H1 (cell line): ENCODE measurements around the gene FSIP1. TPM values are rescaled to one million over a fixed set of nuclear protein-coding genes. Genes with fewer than 3 reads are reported as not detected.

ENCODE experiments used
- CTCF ChIA-PET: fragments of 300-600 bp; sonication (Branson Sonifier 250); formaldehyde crosslinking; loops from one replicate; lab custom pipeline; 2021; ENCODE audit not compliant: partially characterized antibody; lab: Charles Lee
- POLR2A ChIA-PET: fragments of 300-600 bp; sonication (Branson Sonifier 250); formaldehyde crosslinking; loops from one replicate; lab custom pipeline; 2021; ENCODE audit warnings: inconsistent platforms; ENCODE audit not compliant: partially characterized antibody; lab: Charles Lee
- DNase-seq, 2 experiments: peaks; one replicate each; pipeline versions ENCODE4 v3.0.0 to v3.0.0-alpha.2; 2010 to 2022; ENCODE audit warnings: low spot score in 2 of 2, low read depth in 1 of 2, mixed read lengths in 1 of 2
- FAIRE-seq: peaks from 2 replicates; lab custom pipeline; 2011; peaks lifted over from hg19 to GRCh38; lab: Jason Lieb, UNC
- H2AFZ ChIP-seq: 2 replicates; pipeline ENCODE4 v1.8.1; 2012; ENCODE audit warnings: low read length, inconsistent platforms
- H2AK5ac ChIP-seq: 2 replicates; pipeline ENCODE4 v1.6.1; 2013; ENCODE audit warnings: low read depth, low read length
- H2BK120ac ChIP-seq: replicated peaks from 2 replicates; pipeline ENCODE3; 2013; ENCODE audit warnings: low read depth, low read length, inconsistent platforms
- H2BK12ac ChIP-seq: 2 replicates; pipeline ENCODE4 v1.6.1; 2013; ENCODE audit warnings: low read depth, low read length
- H2BK15ac ChIP-seq: 2 replicates; pipeline ENCODE4 v1.6.1; 2013; ENCODE audit warnings: low read length
- H2BK20ac ChIP-seq: 2 replicates; pipeline ENCODE4 v1.6.1; 2013; ENCODE audit warnings: low read length
- H2BK5ac ChIP-seq: 2 replicates; pipeline ENCODE4 v1.6.1; 2013; ENCODE audit warnings: low read depth, low read length
- H3K14ac ChIP-seq: 2 replicates; pipeline ENCODE4 v1.6.1; 2013; ENCODE audit warnings: inconsistent platforms; ENCODE audit not compliant: insufficient read length
- H3K18ac ChIP-seq: 2 replicates; pipeline ENCODE4 v1.6.1; 2013; ENCODE audit warnings: low read length; ENCODE audit errors: extremely low read depth
- H3K23ac ChIP-seq: 2 replicates; pipeline ENCODE4 v1.6.1; 2013; ENCODE audit warnings: inconsistent platforms; ENCODE audit not compliant: insufficient read length
- H3K23me2 ChIP-seq: 2 replicates; pipeline ENCODE4 v1.6.1; 2013; ENCODE audit warnings: low read depth, low read length
- H3K27ac ChIP-seq: 2 replicates; pipeline ENCODE4 v1.6.1; 2011; ENCODE audit warnings: low read depth, low read length, inconsistent platforms
- H3K27me3 ChIP-seq, 4 experiments: replicated peaks in 1 of 4; 1 replicate in 1 of 4; 2 replicates in 3 of 4; pipeline versions ENCODE4 v1.6.1 to v1.8.1; 2011 to 2013; ENCODE audit warnings: low read length in 3 of 4, mild to moderate bottlenecking in 3 of 4, inconsistent platforms in 2 of 4, mixed read lengths in 2 of 4, moderate library complexity in 1 of 4; ENCODE audit not compliant: control insufficient read depth in 3 of 4, insufficient read depth in 3 of 4; ENCODE audit errors: extremely low read depth in 1 of 4
- H3K36me3 ChIP-seq, 4 experiments: 2 replicates each; pipeline versions ENCODE4 v1.6.1 to v1.8.1; 2011 to 2013; ENCODE audit warnings: mild to moderate bottlenecking in 4 of 4, low read length in 3 of 4, moderate library complexity in 2 of 4, control low read depth in 1 of 4, inconsistent platforms in 1 of 4; ENCODE audit not compliant: insufficient read depth in 4 of 4, control insufficient read depth in 2 of 4
- H3K4ac ChIP-seq: replicated peaks from 2 replicates; pipeline ENCODE3; 2013; ENCODE audit warnings: low read length, low read depth, mixed read lengths, inconsistent platforms; ENCODE audit not compliant: insufficient read length
- H3K4me1 ChIP-seq, 4 experiments: replicated peaks in 1 of 4; 1 replicate in 1 of 4; 2 replicates in 3 of 4; pipeline versions ENCODE4 v1.6.1 to v1.8.1; 2011 to 2013; ENCODE audit warnings: low read length in 3 of 4, inconsistent platforms in 2 of 4, mixed read lengths in 1 of 4; ENCODE audit not compliant: insufficient read depth in 4 of 4, control insufficient read depth in 3 of 4
- H3K4me2 ChIP-seq, 2 experiments: 2 replicates each; pipeline versions ENCODE4 v1.6.1 to v1.8.1; 2011 to 2013; ENCODE audit warnings: low read depth in 2 of 2, low read length in 2 of 2, control low read depth in 1 of 2, inconsistent platforms in 1 of 2, mild to moderate bottlenecking in 1 of 2; ENCODE audit not compliant: insufficient read depth in 1 of 2
- H3K4me3 ChIP-seq, 4 experiments: fragments of 200-600, 300-600 bp in 1 of 4; sonication (generic), shearing (Covaris generic), sonication (Bioruptor Twin) in 1 of 4; 2 replicates each; pipeline versions ENCODE4 v1.5.1 to v1.8.1; 2011 to 2016; ENCODE audit warnings: low read length in 4 of 4, low read depth in 3 of 4, control low read depth in 2 of 4, inconsistent platforms in 2 of 4, mild to moderate bottlenecking in 2 of 4, mixed read lengths in 1 of 4, moderate library complexity in 1 of 4; ENCODE audit not compliant: insufficient read depth in 2 of 4; ENCODE audit errors: extremely low read depth in 1 of 4
- H3K56ac ChIP-seq: replicated peaks from 2 replicates; pipeline ENCODE3; 2013; ENCODE audit warnings: low read depth, mild to moderate bottlenecking, mixed read lengths, low read length, inconsistent platforms; ENCODE audit not compliant: insufficient read length
- H3K79me1 ChIP-seq: 2 replicates; pipeline ENCODE4 v1.6.1; 2013; ENCODE audit warnings: low read depth, low read length, control low read depth
- H3K79me2 ChIP-seq, 2 experiments: 2 replicates each; pipeline versions ENCODE4 v1.6.1 to v1.8.1; 2012 to 2013; ENCODE audit warnings: low read length in 2 of 2, mild to moderate bottlenecking in 2 of 2, inconsistent platforms in 1 of 2; ENCODE audit not compliant: insufficient read depth in 2 of 2, control insufficient read depth in 1 of 2
- H3K9ac ChIP-seq, 4 experiments: replicated peaks in 1 of 4; 1 replicate in 1 of 4; 2 replicates in 3 of 4; pipeline versions ENCODE4 v1.6.1 to v1.8.1; 2011 to 2013; ENCODE audit warnings: low read depth in 3 of 4, low read length in 3 of 4, control low read depth in 2 of 4, mild to moderate bottlenecking in 2 of 4, moderate library complexity in 2 of 4, inconsistent platforms in 1 of 4; ENCODE audit errors: extremely low read depth in 1 of 4
- H3K9me3 ChIP-seq, 2 experiments: 2 replicates each; pipeline versions ENCODE4 v1.6.1 to v1.8.1; 2012 to 2013; ENCODE audit warnings: mild to moderate bottlenecking in 2 of 2, moderate library complexity in 2 of 2, control low read depth in 1 of 2, inconsistent platforms in 1 of 2, low read depth in 1 of 2, low read length in 1 of 2, mixed read lengths in 1 of 2; ENCODE audit not compliant: insufficient read depth in 2 of 2
- H4K20me1 ChIP-seq, 2 experiments: replicated peaks in 1 of 2; 2 replicates each; pipeline versions ENCODE3 to v1.8.1; 2011 to 2013; ENCODE audit warnings: inconsistent platforms in 2 of 2, low read length in 2 of 2, mild to moderate bottlenecking in 1 of 2; ENCODE audit not compliant: insufficient read depth in 2 of 2, control insufficient read depth in 1 of 2
- H4K5ac ChIP-seq: 2 replicates; pipeline ENCODE4 v1.6.1; 2013; ENCODE audit warnings: low read length, low read depth, mixed read lengths, inconsistent platforms; ENCODE audit not compliant: insufficient read length
- H4K8ac ChIP-seq: 2 replicates; pipeline ENCODE4 v1.8.0; 2013; ENCODE audit warnings: mild to moderate bottlenecking, moderate library complexity, low read length, inconsistent platforms; ENCODE audit not compliant: insufficient read depth; ENCODE audit errors: extremely low read depth
- H4K91ac ChIP-seq: replicated peaks from 2 replicates; pipeline ENCODE3; 2013; ENCODE audit warnings: low read length, mixed read lengths, inconsistent platforms; ENCODE audit not compliant: insufficient read length
- BRCA1 ChIP-seq: IDR thresholded peaks from 2 replicates; pipeline ENCODE4 v1.6.1; 2012; ENCODE audit warnings: low read depth, low read length, improper control_type of control experiment
- CBX5 ChIP-seq: fragments of 300-800, 300-1000 bp; sonication (generic); IDR thresholded peaks from 2 replicates; pipeline ENCODE4 v1.7.1; 2016; ENCODE audit warnings: antibody characterized with exemption, low read length, low read depth
- CHD1 ChIP-seq: IDR thresholded peaks from 2 replicates; pipeline ENCODE4 v1.6.1; 2012; ENCODE audit warnings: low read depth, low read length, improper control_type of control experiment
- CHD2 ChIP-seq: IDR thresholded peaks from 2 replicates; pipeline ENCODE4 v1.6.1; 2012; ENCODE audit warnings: low read length, improper control_type of control experiment
- HDAC6 ChIP-seq: IDR thresholded peaks from one replicate; pipeline ENCODE4 v1.7.1; 2012; ENCODE audit warnings: low read depth, mild to moderate bottlenecking, inconsistent platforms, low read length, moderate library complexity
- JUND ChIP-seq: IDR thresholded peaks from 2 replicates; pipeline ENCODE4 v1.6.1; 2011; ENCODE audit warnings: mild to moderate bottlenecking, improper control_type of control experiment, low read length
- KDM4A ChIP-seq: IDR thresholded peaks from one replicate; pipeline ENCODE4 v1.7.1; 2012; ENCODE audit warnings: low read depth, mild to moderate bottlenecking, moderate library complexity, low read length, inconsistent platforms; ENCODE audit not compliant: severe bottlenecking
- KDM5A ChIP-seq: fragments of 200-600 bp; IDR thresholded peaks from 2 replicates; pipeline ENCODE4 v1.7.1; 2012; ENCODE audit warnings: mild to moderate bottlenecking, low read length, inconsistent platforms, mixed read lengths
- NRF1 ChIP-seq: IDR thresholded peaks from 2 replicates; pipeline ENCODE4 v1.6.1; 2011; ENCODE audit warnings: mild to moderate bottlenecking, low read depth, low read length, improper control_type of control experiment
- POLR2A ChIP-seq, 2 experiments: IDR thresholded peaks; 1 replicate in 1 of 2; 2 replicates in 1 of 2; pipeline ENCODE4 v1.6.1; 2011; ENCODE audit warnings: low read depth in 2 of 2, low read length in 2 of 2, mild to moderate bottlenecking in 2 of 2; ENCODE audit errors: control extremely low read depth in 1 of 2
- SAP30 ChIP-seq: fragments of 300-600 bp; sonication (generic); IDR thresholded peaks from 2 replicates; pipeline ENCODE4 v1.7.1; 2012; ENCODE audit warnings: low read length, moderate library complexity, mild to moderate bottlenecking, inconsistent platforms; ENCODE audit not compliant: insufficient read depth, insufficient replicate concordance
- SP2 ChIP-seq: IDR thresholded peaks from 2 replicates; pipeline ENCODE4 v1.6.1; 2012; ENCODE audit warnings: mild to moderate bottlenecking, low read length, inconsistent platforms
- SP4 ChIP-seq: IDR thresholded peaks from 2 replicates; pipeline ENCODE4 v1.6.1; 2012; ENCODE audit warnings: low read length, inconsistent platforms
- ZNF274 ChIP-seq: IDR thresholded peaks from 2 replicates; pipeline ENCODE4 v1.7.0; 2012; ENCODE audit warnings: low read length, borderline replicate concordance; ENCODE audit errors: extremely low read depth
- WGBS, 2 experiments: shearing (Covaris generic) in 1 of 2; methylation state at CpG; one replicate each; pipeline versions ENCODE4 v1.1.6 to v1.1.7; 2013 to 2015; ENCODE audit warnings: low lambda C conversion rate in 2 of 2, mixed read lengths in 2 of 2, inconsistent platforms in 1 of 2, low coverage in 1 of 2, missing lambda C conversion rate in 1 of 2; ENCODE audit not compliant: insufficient replicate concordance in 2 of 2, insufficient coverage in 1 of 2, insufficient read length in 1 of 2; ENCODE audit errors: extremely low coverage in 1 of 2, missing lambda C conversion rate in 1 of 2; 5-methylcytosine and 5-hydroxymethylcytosine counted together
- polyA plus RNA-seq, 7 experiments: library from polyadenylated mRNA; depleted of rRNA in 3 of 7; stranded (reverse) in 5 of 7; unstranded in 2 of 7; fragments of >200 nt in 5 of 7; fragments of 200-250 nt in 2 of 7; gene quantifications; 1 replicate in 5 of 7; 2 replicates in 1 of 7; 4 replicates in 1 of 7; pipeline versions ENCODE4 v1.2.1 to v1.2.3, GENCODE V29; 2011 to 2013; ENCODE audit warnings: missing spikeins in 2 of 7, mixed read lengths in 2 of 7
- total RNA-seq: library from RNA; stranded (reverse); fragmentation: NEBNext Ultra II Directional; extraction: Animal tissue kit (Norgen Biotek cat#: 25700); gene quantifications from 2 replicates; pipeline ENCODE4 v1.2.1, GENCODE V29; 2021

FSIP1 gene
- total and polyA plus RNA-seq, 2 of the 8 experiments (the other 6 are each of a cell fraction or from before 2014, with no cell fraction given): 0.18 to 1.3 TPM

DNA sequence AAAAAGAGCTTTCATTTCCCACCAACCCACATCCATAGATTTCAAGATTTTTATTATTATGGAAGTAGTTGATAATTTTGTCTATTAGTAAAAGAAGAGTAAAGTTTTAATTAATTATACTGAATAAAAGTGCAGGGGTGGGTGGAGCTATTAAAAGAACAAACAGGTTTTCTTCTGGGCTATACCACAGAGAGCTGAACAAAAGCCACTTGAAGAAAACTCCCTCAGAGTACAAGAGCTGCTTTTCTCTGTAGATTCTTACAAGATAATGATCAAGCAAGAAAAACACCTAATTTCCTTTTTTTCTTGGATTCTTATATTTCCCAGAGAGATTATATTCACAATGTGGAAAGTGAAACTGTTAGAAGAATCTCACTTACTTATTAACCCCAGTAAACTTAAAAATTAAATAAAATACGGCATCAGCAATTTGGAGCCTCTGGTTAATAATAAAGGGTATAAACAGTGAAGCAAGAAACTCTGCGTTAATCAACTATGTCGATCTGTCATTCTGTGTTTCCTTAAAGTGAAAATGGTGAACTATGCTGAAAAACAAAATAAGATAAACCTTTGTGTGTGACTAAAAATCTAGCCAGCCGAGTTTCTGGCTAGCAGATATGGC lies 116.9 kb downstream of the FSIP1 start:
- H3K56ac ChIP-seq: no peak overlapping the region
- FAIRE-seq (no peak), DNase-seq (no peak)
- peak overlapping the region in 1 of 4 experiments; percentile 23; a peak in 1 of 8 replicates for H3K4me3 ChIP-seq
- no peaks in the 10 kb centered on the region for H3K79me2 ChIP-seq
- no peaks in the 10 kb centered on the region for H3K23me2 ChIP-seq
- H4K8ac ChIP-seq: no peak overlapping the region
- no peak overlapping the region for H2AK5ac ChIP-seq
- peaks cover 4 to 15% (median 10%) of the 10 kb centered on the region in 4 experiments; a peak in 6 of 7 replicates for H3K4me1 ChIP-seq
- WGBS, 2 experiments: 77% methylated on average over 4 of the region's 4 CpGs; no CpG with 5 or more reads in 1 of the 2 experiments
- no peak overlapping the region for H2BK12ac ChIP-seq
- no peaks in the 10 kb centered on the region for H3K9me3 ChIP-seq
- CTCF ChIA-PET: interaction anchor here (1.0 to 1.2 kb wide), 3 partner anchors 21 to 64 kb away, joined by 3 to 6 read pairs (median 4); no protein-coding TSS in a partner anchor
- H3K14ac ChIP-seq: no peak overlapping the region
- no peak overlapping the region for H2BK120ac ChIP-seq
- H4K20me1 ChIP-seq: no peaks in the 10 kb centered on the region
- no peak overlapping the region for H4K91ac ChIP-seq
- POLR2A ChIA-PET: interaction anchor here (0.7 to 2.1 kb wide), 4 partner anchors 10 to 85 kb away, joined by 3 to 13 read pairs (median 6); partner anchors contain the start of gene THBS1
- no peak overlapping the region for H3K27ac ChIP-seq
- H4K5ac ChIP-seq: no peak overlapping the region
- no peaks in the 10 kb centered on the region for H3K27me3 ChIP-seq
- no peaks in the 10 kb centered on the region for H3K79me1 ChIP-seq
- H3K18ac ChIP-seq: no peak overlapping the region
- H2BK20ac ChIP-seq: no peak overlapping the region
- no peak overlapping the region for H3K9ac ChIP-seq
- no peaks in the 10 kb centered on the region for H3K36me3 ChIP-seq
- H2BK5ac ChIP-seq: no peak overlapping the region
- H3K4me2 ChIP-seq: peak overlapping the region in 1 of 2 experiments; percentile 5; a peak in 1 of 4 replicates
- H2BK15ac ChIP-seq: no peak overlapping the region
- H2AFZ ChIP-seq: no peak overlapping the region
- no peak overlapping the region for H3K4ac ChIP-seq
- H3K23ac ChIP-seq: no peak overlapping the region
- TF ChIP-seq NRF1 (no peak), SP4 (no peak), JUND (no peak), SP2 (no peak), BRCA1 (no peak), CHD1 (no peak), HDAC6 (no peak), KDM5A (no peak), POLR2A (IDR thresholded peaks at IDR 0.05; ENCODE audit: control extremely low read depth in 1 of 2, low read depth in 2 of 2, low read length in 2 of 2) (no peak), CBX5 (no peak), KDM4A (no peak), SAP30 (no peak), ZNF274 (no peak), CHD2 (no peak)
